Raji (cell line): Measurements from ENCODE around the gene NOD2.

Source experiments
- POLR2A ChIP-seq: IDR thresholded peaks from 2 replicates; pipeline ENCODE4 v1.6.1; 2011; ENCODE audit warnings: low read depth, low read length, control low read depth; ENCODE audit not compliant: insufficient read depth

The NOD2 gene

DNA sequence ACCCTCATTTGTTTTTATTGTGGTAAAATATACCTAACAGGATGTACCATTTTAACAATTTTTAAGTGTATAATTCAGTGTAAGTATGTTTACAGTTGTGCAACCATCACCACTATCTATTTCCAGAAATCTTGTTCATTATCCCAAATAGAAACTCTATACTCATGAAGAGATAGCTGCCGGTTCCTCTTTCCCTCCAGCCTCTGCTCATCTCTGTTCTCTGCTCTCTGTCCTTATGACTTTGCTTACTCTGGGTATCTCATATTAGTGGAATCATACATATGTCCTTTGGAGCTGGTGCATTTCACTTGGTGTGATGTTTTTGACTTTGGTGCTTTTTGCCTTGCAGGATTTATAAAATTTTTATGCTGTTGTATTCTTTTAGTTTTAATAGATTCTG, 67.9 kb downstream of the NOD2 start:
- TF ChIP-seq POLR2A, result no peak

DNA sequence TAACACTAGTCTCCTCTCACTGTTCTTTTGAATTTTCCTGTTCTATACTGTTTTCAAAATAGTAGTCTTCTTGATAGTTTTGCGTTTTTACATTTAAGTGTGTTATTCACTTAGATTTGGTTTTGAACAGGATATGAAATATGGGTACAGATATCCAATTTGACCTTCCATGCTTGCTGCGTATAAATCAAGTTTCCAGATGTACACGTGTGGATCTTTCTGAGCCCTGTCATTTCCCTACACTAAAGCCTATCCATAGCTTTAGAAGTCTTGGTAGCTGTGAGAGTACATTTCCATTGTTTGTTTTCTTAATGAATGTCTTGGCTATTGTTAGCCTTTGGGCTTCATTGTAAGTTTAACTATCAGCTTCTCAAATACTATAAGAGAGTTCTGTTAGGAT, 68.8 kb downstream of the NOD2 start:
- TF ChIP-seq POLR2A, result no peak

DNA sequence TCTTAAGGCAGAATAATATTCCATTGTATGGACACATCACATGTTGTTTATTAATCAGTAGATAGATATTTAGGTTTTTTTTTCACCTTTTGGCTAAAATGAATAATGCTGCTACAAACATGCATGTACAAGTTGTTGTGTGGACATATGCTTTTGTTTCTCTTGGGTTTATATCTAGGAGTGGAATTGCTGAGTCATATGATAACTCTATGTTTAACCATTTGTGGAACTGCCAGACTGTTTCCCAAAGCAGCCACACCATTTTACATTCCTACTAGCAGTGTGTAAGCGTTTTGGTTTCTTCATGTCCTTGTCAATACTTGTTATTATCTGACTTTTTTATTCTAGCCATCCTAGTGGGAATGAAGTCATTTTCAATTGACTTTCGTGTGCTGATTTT, 69.8 kb downstream of the NOD2 start:
- TF ChIP-seq POLR2A, result no peak

DNA sequence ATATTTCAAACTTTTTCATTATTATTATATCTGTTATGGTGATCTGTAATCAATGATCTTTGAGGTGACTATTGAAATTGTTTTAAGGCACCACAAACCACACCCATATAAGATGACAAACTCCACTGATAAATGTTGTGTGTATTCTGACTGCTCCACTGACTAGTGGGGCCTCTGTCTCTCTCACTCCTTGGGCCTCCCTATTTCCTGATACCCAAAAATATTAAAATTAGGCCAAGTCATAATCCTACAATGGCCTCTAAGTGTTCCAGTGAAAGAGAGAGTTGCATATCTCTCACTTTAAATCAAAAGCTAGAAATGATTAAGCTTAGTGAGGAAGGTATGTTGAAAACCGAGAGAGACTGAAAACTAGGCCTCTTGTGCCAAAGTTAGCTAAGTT, 71.9 kb downstream of the NOD2 start:
- TF ChIP-seq POLR2A, result no peak

DNA sequence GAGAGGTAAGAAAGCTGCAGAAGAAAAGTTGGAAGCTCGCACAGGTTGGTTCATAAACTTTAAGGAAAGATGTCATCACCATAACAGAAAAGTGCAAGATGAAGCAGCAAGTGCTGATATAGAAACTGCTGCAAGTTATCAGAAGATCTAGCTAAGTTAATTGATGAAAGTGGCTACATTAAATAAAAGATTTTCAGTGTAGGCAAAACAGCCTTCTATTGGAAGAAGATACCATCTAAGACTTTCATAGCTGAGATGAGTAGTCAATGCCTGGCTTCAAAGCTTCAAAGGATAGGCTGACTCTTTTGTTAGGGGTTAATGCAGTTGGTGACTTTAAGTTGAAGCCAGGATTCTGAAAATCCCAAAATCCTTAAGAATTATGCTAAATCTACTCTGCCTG, 72.5 kb downstream of the NOD2 start:
- TF ChIP-seq POLR2A, result no peak

DNA sequence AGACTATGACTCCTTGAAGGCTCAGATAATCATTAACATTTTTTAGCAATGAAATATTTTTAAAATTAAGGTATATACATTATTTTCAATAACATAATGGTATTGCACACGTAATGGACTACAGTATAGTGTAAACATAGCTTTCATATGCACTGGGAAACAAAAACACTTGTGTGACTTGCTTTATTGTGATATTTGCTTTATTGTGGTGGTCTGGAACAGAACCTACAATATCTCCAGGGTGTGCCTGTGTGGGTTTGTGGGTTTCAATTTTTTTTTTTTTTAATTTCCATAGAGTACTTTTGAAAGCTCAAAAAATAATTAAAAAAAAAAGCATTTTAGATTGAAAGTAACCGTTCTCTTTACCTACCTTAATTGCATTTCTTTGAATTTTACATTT, 73.8 kb downstream of the NOD2 start:
- no peak for TF ChIP-seq POLR2A

DNA sequence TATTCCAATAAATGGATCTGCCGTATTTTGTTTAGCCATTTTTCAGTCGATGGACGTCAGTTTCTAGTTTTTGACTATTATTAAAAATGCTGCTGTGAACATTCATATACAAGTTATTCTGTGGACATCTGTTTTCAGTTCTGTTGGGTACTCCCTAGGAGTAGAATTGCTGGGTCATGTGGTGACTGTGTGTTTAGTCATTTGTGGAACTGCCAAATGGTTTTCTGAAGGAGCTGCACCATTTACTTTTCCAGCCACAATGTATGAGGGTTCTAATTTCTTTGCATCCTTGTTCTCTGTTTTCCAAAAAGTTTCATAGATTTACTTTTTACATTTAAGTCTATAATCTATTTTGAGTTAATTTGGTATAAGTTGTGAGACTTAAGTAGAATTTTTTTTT, 78.0 kb downstream of the NOD2 start:
- no peak for TF ChIP-seq POLR2A

DNA sequence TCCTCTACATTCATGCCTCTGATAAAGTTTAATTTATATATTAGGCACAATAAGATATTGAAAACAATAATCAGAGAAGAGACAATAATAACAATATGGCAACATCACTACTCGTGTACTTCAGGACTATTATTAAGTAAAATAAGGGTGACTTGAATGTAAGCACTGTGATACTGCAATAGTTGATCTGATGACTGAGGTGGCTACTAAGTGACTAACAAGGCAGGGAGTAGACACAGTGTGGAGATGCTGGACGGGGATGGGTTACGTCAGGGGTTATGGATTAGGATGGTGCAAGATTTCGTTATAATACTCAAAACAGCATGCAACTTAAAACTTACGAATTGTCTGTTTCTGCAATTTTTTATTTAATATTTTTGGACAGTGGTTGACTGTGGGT, 81.0 kb downstream of the NOD2 start:
- no peak for TF ChIP-seq POLR2A

DNA sequence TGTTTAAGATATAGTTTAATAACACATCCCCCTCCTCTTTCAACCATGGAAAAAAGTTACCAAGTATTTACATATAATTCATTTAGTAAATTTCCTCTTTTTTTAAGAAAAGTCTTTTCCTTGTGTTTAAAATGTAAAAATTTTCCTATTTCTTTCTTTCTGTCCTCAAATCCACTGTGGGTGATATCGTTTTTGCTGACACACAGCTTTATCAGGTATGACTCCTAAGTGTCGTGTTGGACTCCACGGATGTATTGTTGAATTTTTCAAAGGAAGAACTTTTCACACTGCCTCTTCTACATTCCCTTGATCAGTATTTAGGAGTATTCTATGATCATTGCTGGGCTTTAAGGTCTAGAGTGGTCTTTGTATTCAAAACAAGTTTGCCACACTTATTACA, 81.6 kb downstream of the NOD2 start:
- no peak for TF ChIP-seq POLR2A

DNA sequence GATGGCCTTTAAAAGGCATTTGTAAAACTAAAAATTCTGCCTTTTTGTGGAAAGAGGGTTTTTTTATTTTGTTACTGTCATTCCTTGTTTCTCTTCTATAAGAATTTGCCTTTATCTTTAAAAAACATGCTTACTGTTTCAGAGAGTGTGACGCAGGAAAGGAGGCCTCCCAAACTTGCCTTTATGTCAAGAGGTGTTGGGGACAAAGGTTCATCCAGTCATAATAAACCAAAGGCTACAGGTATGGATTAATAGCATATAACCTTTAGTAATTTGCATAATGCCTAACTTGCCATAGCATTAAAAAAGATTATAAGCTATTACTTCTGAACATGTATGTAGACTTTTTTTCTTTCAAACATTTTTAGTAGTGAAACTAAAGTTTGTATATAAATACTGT, 82.6 kb downstream of the NOD2 start:
- no peak for TF ChIP-seq POLR2A

DNA sequence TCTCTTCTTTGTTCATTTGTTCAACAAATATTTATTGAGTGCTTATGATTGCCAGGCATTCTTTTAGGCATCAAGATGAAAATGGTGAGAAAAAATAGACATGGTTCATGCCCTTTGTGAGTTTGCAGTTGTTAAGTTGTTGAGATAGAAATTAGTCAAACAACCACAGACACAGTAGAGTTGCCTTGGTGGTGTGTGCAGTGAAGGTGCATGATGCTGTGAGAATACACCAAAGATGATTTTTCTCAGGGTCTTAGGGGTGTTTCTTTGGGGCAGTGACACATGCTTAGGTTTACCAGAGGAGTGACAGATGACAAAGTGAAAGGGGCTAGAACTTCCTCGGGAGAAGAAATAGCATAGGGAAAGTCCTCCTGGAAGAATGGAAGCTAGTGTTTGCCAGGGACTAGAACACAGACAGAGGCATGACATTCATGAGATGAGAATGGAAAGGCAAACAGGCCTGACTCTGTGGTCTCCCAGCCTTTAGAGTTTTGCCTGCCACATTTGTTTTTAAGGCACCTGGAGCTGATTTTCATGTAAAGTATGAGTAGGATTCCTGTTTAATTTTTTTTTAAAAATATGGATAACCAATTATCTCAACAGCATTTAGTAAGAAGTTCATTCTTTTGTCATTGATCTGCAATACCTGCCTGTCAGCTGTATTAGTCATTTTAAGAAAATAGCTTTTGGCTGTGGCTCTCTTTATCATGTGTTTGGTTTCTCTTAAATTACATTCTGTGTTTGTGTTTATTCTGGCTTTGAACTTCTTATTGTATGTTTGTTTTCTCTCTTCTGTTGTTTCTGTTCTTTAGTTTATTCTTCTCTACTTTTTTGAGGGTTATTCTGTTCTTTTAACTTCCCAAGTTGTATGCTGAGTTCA, 85.1 kb downstream of the NOD2 start:
- TF ChIP-seq POLR2A, result no peak

DNA sequence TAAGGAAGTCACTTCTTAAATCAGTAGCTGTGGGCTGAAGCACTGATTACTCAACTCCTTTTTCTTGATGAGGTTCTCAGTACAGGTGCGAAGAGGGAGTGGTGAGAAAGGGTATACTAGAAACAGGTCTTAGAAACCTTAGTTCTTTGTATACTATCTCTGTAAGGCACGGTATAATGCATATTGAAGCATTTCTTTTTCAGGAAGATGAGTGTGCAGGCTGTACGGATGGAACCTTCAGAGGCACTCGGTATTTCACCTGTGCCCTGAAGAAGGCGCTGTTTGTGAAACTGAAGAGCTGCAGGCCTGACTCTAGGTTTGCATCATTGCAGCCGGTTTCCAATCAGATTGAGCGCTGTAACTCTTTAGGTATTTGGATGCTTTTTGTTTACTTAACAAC, 87.6 kb downstream of the NOD2 start:
- no peak for TF ChIP-seq POLR2A

DNA sequence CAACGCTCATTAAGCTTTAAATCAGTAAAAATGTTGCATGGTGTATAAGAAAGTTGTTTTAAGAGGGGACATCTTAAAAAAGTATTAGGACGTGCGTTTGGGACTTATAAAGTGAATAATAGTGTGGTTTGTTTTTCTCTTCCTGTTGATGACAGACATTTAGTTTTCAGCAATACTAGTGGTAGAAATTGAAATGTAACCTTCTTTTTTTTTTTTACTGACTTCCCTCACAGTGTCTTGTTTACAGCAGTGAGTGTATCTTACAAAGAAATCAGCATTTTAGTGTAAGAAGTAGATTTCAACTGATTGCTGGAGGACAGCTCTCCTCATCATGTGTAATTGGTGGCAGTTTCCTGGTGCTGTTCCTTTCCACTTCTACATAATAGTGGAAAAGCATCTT, 88.1 kb downstream of the NOD2 start:
- TF ChIP-seq POLR2A, result no peak
